ENCODE results near the gene KRTAP5-9.
"Not testable (repeated sequence)": the region's sequence is repeated elsewhere in the genome, so short reads cannot be mapped to it uniquely, and the experiment has no call there.

The KRTAP5-9 gene

DNA sequence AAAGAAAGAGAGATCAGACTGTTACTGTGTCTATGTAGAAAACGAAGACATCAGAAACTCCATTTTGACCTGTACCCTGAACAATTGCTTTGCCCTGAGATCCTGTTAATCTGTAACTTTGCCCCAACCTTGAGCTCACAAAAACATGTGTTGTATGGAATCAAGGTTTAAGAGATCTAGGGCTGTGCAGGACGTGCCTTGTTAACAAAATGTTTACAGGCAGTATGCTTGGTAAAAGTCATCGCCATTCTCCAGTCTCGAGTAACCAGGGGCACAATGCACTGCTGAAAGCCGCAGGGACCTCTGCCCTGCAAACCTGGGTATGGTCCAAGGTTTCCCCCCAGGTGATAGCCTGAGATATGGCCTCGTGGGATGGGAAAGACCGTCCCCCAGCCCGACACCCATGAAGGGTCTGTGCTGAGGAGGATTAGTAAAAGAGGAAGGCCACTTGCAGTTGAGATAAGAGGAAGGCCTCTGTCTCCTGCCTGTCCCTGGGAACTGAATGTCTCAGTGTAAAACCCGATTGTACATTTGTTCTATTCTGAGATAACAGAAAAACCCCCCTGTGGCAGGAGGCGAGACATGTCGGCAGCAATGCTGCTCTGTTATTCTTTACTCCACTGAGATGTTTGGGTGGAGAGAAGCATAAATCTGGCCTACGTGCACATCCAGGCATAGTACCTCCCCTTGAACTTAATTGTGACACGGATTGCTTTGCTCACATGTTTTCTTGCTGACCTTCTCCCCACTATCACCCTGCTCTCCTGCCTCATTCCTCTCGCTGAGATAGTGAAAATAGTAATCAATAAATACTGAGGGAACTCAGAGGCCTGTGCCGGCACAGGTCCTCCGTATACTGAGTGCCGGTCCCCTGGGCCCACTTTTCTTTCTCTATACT lies 13.3 kb upstream of the KRTAP5-9 start:
- not testable (repeated sequence) for DNase-seq

DNA sequence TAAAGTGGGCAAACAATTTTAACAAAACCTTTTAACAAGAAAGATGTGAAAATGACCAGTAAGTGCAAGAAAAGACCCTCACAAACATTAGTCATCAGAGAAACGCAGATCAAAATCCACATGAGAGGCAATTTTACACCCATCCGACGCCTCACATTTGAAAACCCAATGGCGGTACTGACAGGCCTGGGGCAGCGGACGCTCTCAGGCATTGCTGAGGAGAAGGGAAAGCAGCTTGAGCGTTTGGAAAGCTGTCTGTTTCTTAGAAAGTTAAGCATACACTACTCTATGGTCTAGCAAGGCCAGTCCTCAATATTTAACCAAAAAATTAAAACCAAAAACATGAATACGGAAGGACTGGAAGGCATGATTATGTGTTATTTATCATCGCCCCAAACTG lies 12.4 kb upstream of the KRTAP5-9 start:
- DNase-seq: no peak

DNA sequence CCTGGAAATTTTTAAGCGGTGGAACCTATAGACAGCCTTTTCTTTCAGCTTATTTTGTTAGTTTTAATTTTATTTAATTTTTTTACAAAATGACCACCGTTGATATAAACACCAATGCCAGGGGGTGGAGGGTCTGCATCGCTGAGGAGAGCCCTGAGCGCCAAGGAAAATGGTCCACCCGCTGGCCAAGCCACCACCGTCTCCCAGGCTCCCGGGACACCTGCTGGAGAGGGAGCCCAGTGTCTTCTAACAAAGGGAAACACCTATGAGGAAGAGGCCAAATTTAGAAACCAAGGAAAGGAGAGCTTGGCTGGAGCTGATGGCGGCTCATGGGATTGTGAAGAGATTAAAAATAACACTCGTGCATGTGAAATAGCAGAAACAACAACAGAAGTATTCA lies 10.7 kb upstream of the KRTAP5-9 start:
- DNase-seq: no peak

DNA sequence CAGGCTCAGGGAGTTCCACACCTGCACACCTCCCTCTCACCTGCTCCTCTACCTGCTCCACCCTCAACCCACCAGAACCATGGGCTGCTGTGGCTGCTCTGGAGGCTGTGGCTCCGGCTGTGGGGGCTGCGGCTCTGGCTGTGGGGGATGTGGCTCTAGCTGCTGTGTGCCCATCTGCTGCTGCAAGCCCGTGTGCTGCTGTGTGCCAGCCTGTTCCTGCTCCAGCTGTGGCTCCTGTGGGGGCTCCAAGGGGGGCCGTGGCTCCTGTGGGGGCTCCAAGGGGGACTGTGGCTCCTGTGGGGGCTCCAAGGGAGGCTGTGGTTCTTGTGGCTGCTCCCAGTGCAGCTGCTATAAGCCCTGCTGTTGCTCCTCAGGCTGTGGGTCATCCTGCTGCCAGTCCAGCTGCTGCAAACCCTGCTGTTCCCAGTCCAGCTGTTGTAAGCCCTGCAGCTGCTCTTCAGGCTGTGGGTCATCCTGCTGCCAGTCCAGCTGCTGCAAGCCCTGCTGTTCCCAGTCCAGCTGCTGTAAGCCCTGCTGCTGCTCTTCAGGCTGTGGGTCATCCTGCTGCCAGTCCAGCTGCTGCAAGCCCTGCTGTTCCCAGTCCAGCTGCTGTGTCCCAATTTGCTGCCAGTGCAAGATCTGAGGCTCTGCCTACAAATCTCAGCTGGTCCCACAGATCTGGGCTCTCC lies 10.1 kb upstream of the KRTAP5-9 start, which contains the start of gene KRTAP5-8:
Gene KRTAP5-8 (plus strand): TSS at position 49 of the 689 bp plus-strand sequence. CDS start 31 bp downstream, at position 80.
- not testable (repeated sequence) for DNase-seq

DNA sequence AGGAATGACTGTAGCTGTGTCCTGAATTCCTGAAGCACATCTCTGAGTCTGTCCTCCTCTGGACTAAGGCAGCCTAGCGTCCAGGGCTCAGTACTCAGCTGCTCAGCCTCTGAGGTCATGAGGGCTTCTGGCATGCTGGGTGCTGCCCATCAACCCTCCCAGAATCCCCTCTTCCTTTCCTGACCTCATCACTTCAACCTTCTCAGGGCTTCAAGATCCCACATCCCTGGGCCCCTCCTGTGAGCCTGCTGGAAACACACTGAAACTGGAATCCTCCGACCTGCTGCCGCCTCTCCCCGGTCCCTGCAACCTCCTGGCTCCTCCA lies 9.6 kb upstream of the KRTAP5-9 start:
- DNase-seq: no peak

DNA sequence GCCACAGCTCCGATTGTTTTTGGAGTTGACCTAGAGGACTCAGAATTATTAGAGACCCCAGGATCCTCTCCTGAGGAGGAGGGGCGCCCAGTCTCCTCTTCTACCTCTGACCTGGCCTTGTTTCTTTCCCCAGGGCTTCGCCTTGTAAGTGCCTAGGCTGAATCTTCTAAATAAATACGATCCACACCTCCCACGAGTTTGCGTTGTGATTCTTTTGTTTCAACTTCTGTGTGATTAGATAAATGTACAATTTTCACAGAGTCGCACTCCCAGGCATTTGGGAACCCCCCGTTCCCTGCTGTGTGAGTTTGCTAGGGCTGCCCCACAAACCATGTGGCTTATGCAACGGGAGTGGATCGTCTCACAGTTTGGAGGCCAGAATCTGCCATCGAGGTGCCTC lies 9.2 kb upstream of the KRTAP5-9 start:
- no peak for DNase-seq

DNA sequence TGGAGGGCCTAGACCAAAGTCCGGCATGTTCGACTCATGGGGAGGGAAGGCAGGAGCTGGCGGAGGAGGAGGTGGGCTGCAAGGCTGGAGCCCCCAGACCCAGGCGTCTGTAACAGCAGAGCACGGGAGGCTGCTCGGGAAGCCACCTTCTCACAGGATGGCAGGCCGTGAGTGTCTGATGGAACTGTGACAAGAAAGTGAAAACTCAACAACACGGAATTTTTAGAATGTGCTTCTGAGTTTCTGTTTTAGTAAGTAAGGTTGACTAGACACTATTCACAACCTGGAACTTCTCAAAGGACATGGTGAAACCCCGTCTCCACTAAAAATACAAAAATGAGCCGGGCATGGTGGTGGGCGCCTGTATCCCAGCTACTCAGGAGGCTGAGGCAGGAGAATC lies 8.2 kb upstream of the KRTAP5-9 start:
- DNase-seq: not testable (repeated sequence)

DNA sequence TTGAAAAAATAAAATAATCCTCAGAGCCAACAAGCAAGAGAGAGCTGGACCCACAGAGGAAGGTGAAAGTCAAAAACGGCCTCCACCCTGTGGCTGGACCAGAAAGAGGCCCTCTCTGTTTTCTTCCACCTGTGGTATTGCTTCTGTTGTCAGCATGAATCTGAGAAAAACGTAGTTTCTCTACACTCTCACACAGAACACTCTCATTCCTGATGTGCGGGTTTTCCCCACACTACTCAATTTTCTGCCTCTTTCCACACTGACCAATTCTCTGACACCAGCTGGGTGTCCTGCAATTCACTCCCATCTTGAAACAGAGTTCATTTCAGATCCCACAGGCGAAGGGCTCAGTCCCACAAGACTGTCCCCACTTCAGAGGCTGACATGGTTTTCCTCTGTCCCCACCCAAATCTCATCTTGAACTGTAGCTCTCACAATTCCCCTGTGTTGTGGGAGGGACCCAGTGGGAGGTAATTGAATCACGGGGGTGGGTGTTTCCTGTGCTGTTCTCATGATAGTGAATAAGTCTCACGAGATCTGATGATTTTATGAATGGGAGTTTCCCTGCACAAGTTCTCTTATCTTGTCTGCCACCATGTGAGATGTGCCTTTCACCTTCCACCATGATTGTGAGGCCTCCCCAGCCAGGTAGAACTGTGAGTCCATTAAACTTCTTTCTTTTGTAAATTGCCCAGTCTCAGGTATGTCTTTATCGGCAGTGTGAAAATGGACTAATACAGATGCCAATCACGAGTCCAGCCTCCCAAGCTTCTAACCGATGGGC lies 7.5 kb upstream of the KRTAP5-9 start:
- DNase-seq: peak; percentile 19 to 20

DNA sequence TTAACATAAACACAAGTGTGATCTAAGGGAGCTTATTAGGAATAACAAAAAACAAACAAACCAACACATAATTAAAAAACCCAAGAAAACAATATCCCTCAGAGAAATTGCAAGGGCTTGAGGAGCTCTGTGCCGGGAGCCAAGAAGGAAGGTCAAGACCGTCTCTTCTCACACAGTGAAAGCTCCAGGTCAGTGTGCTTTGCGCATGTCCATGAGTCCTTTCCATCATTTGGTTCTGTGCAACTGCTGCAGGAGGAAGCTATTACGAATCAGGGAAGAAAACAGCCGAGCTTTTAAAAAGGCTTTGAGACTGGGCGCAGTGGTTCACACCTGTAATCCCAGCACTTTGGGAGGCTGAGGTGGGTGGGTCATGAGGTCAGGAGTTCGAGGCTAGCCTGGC lies 5.8 kb upstream of the KRTAP5-9 start:
- no peak for DNase-seq

DNA sequence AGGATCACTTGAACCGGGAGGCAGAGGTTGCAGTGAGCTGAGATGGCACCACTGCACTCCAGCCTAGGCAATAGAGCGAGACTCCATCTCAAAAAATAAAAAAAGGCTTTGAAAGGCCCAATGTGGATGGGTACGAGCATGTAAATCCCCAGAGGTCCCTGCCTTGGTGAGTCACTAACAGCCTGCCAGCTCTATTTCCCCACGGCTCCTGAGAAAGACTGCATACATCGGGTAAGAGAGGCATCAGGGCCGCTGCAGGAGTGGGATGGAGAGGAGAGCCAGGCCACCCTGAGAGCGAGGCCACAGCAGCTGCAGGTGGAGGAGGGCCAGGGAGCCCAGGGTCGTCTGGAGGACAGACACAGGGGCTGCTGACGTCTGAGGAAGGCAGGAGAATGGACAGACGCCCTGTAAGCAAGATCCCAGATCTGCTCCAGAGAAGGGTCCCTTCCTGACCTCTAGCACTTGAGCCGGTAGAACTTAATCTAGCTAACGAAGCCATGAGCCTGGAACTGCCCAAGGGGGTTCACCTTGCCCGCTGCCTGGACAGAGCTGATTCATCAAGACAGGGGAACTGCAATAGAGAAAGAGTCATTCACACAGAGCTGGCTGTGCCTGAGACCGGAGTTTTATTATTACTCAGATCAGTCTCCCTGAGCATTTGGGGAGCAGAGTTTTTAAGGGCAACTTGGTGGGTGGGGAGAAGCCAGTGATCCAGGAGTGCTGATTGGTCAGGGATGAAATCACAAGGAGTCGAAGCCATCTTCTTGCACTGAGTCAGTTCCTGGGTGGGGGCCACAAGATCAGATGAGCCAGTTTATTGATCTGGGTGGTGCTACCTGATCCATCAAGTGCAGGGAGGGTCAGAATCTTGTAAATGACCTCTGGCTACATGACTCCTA lies 5.1 kb upstream of the KRTAP5-9 start:
- DNase-seq: peak; percentile 21

DNA sequence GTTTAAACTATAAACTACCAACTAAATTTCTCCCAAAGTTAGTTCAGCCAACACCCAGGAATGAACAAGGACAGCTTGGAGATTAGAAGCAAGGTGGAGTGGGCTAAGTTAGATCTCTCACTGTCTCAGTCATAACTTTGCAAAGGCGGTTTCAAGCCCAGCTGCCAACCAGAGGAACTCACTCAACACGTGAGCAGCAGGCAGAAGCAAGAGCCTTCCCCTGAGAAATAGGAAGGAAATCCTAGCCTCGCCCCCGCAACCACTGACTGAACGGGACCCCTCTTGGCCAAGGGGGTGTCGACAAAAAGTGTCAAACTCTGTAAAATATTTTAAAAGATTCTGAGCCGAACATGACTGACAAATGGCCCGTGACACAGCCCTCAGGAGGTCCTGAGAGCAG lies 4.4 kb upstream of the KRTAP5-9 start:
- DNase-seq: peak in 1 of 2 experiments; percentile 19

DNA sequence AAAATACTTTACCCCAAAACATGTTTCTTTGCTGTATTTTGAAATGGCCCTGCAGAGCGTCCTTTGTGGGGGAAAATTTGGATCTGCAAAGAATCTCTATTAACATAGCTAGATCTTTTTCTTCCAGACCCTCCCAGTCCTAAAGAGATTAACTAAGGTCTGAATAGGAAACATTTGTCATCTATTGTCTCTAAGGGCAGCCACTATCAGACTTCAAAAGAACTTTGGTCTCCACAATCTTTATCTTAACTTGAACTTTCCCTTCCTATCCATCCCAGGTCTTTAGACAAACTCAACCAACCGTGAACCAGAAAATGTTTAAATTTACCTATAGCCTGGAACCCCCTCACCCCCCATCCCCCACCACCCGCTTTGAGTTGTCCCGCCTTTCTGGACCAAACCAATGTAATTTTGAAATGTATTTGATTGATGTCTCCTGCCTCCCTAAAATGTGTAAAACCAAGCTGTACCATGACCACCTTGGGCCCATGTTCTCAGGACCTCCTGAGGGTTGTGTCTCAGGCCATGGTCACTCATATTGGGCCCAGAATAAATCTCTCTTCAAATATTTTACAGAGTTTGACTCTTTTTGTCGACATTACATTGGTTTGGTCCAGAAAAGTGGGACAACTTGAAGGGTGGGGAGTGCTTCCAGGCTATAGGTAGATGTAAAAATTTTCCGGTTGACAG lies 3.5 kb upstream of the KRTAP5-9 start:
- no peak for DNase-seq

DNA sequence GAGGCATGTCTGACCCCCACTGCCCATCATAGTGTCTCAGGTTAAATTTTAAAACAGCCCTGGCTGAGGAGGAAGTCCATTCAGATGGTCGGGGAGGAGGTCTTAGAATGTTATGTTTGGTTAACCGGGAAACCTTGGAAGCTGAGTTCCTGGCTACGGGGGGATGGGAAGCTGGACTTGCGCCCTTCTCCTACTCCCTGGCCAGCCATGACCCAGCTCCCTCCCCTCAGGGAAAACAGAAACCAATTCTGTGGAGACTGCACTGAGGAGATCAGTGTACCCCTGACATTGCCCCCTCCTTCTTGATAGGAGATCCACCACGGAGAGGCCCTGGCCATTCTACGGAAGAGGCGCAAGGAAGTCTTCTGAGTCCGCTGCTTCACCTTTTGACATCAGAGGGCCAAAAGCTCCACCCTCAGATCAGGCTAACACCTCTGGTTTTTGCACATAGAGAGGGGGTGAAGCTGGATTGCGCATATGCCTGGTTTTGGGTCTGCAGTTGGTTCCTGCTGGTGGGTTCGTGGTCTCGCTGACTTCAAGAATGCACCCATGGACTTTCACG lies 2.7 kb upstream of the KRTAP5-9 start:
- DNase-seq: no peak

DNA sequence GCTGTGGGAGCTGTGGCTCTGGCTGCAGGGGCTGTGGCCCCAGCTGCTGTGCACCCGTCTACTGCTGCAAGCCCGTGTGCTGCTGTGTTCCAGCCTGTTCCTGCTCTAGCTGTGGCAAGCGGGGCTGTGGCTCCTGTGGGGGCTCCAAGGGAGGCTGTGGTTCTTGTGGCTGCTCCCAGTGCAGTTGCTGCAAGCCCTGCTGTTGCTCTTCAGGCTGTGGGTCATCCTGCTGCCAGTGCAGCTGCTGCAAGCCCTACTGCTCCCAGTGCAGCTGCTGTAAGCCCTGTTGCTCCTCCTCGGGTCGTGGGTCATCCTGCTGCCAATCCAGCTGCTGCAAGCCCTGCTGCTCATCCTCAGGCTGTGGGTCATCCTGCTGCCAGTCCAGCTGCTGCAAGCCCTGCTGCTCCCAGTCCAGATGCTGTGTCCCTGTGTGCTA lies 514 bp downstream of the KRTAP5-9 start:
- no peak for DNase-seq

DNA sequence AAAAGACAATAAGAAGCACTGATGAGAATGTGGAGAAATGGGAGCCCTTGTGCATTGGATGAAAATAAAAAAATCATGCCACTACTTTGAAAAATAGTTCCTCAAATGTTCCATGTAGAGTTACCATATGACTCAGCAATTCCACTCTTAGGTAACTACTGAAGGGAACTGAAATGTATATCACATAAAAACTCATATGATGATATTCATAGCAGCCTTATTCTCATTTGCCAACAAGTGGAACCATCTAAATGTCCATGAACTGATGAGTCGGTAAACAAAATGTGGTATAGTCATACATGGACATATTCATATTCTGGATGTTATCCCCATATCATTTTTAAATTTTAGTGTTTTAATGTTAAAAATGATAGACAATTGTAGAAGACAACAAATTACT lies 3.5 kb downstream of the KRTAP5-9 start:
- DNase-seq: no peak

DNA sequence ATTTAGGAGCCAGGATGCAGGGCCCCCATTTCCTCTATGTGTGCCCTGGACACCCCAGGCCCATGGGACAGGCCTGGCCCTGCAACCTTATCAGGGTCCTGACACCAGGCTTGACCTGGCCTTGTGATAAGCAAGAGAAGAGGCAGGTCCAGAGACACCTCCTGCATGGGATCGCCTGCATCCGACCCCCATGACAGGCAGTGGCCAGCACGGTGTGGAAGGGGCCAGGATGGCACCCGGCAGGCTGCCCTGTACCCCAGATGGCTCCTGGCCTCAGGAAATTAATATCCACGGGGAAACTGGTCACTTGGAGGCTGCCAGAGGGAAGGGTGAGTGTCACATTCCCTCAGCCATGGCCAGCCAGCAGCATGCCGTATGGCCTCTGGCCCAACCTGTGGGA lies 6.8 kb downstream of the KRTAP5-9 start:
- no peak for DNase-seq

DNA sequence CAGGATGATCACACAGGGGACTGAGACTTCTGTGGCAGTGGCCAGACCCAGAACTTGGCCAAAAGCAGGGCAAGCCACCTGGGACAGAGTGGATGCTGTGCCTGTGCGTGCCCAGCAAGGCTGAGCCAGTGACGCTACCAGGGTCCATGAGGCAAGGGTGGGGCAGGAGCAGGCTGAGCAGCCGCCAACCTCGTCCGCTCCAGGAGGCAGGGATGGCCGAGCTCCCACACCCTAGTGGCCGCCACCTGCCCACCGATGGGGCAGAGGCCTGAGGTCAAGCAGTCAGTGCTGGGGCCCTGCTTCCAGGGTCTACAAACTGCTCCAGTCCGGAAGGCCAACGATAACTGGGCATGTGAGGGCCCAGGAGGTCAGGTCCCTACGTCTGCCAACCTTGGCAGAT lies 7.3 kb downstream of the KRTAP5-9 start:
- no peak for DNase-seq

DNA sequence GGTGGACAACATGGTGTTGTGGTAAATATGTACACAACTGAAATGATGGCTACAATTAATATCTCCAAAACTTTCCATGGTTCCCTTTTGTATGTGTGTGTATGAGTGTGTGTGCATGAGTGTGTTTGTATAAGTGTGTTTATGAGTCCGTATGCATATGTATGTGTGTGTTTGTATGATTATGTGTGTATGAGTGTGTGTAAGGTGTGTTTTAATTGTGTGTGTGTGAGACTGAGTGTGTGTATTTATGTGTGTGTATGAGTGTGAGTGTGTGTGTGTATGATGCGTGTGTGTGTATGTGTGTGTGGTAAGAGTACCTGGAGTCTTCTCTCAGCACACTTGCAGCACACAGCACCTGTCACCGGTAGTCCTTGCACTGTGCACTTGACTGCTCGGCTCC lies 7.8 kb downstream of the KRTAP5-9 start:
- DNase-seq: no peak

DNA sequence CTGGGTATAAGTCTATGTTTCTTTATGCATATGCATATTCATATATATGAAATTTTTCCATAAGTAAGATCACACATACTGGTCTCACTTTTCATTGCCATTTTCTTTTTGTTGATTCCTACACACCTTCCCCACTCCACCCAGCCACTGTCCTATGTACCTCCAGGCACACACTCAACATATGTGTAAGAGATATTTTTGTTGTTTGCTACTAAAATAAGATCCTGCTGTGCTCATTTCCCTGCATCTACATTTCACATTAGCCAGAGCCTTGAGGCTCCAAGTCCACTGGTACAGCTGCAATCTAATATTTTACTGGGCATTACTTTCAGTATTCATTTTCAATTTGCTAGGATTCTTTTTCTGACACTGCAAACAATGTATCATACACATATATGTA lies 9.0 kb downstream of the KRTAP5-9 start:
- DNase-seq: no peak

DNA sequence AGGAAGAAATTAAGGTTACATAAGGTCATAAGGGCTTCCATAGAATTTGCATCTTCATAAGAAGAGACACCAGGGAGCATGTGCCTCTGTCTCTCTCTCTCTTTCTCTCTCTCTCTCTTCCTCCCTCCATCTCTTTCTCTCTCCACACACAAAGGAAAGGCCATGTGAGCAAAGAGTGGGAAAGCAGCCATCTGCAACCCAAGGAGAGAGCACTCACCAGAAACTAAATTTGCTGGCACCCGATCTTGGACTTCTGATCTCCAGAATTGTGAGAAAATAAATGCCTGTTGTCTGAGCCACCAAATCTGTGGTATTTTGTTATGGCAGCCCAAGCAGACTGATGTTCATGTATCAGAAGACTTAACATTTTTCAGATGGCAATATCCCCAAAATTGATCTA lies 10.8 kb downstream of the KRTAP5-9 start:
- no peak for DNase-seq

DNA sequence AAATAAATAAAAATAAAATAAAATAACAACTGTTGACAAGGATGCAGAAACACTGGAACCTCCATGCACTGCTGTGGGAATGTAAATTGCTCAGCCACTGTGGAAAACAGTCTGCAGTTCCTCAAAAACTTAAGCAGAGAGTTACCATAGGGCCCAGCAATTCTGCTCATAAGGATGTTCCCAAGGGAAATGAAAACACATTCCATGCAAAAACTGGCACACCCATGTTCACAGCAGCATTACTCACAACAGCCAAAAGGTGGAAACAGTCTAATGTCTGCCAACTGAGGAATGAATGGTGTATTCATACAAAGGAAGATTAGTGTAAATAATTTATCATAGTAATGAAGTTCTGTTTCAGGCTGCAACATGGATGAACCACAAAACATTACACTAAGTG lies 13.9 kb downstream of the KRTAP5-9 start:
- no peak for DNase-seq

Measured in activated T-cell treated with anti-CD3 and anti-CD28 coated beads, Interleukin-2, amount 50 U/mL, for 48 hours (primary cell).